NOMO-1 (cell line): ENCODE measurements around the gene APH1A.
A peak's percentile ranks its signal among the peaks of the same experiment; 100 is the strongest.
"Not testable (repeated sequence)": the region's sequence is repeated elsewhere in the genome, so short reads cannot be mapped to it uniquely, and the experiment has no call there.

ENCODE experiments used
- DNase-seq, 2 experiments: peaks; one replicate each; lab custom pipeline; 2025; ENCODE audit not compliant: unreplicated experiment in 2 of 2; lab: John Stamatoyannopoulos, UW

APH1A gene

GRCh38 chr1:150234566-150235293 lies 34.1 kb downstream of the APH1A start:
- peak; percentile 74 to 82 for DNase-seq

GRCh38 chr1:150234309-150234565 lies 34.6 kb downstream of the APH1A start:
- peak in 1 of 2 experiments; percentile 46 for DNase-seq

GRCh38 chr1:150233359-150234308 lies 35.2 kb downstream of the APH1A start:
- DNase-seq: peak; percentile 68 to 70

DNA sequence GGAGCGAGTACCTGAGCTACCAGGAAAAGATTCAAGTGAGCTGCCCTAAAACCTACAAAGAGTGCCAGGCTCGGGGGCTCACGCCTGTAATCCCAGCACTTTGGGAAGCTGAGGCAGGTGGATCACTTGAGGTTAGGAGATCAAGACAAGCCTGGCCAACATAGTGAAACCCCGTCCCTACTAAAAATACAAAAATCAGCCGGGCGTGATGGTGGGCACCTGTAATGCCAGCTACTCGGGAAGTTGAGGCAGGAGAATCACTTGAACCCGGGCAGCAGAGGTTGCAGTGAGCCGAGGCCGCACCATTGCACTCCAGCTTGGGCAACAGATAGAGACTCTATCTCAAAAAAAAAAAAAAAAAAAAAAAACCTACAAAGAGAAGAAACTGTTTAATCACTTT lies 35.9 kb downstream of the APH1A start:
- DNase-seq: not testable (repeated sequence)

DNA sequence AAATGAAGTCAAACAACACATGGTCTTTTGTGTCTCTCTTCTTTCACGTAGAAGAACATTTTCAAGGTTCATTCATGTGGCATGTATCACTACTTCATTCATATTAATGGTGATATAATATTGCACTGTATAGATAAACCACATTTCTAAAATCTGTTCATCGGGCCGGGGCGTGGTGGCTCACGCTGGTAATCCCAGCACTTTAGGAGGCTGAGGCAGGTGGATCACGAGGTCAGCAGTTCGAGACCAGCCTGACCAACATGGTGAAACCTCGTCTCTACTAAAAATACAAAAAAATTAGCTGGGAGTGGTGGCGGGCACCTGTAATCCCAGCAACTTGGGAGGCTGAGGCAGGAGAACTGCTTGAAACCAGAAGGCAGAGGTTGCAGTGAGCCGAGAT lies 40.6 kb downstream of the APH1A start:
- DNase-seq: not testable (repeated sequence)

DNA sequence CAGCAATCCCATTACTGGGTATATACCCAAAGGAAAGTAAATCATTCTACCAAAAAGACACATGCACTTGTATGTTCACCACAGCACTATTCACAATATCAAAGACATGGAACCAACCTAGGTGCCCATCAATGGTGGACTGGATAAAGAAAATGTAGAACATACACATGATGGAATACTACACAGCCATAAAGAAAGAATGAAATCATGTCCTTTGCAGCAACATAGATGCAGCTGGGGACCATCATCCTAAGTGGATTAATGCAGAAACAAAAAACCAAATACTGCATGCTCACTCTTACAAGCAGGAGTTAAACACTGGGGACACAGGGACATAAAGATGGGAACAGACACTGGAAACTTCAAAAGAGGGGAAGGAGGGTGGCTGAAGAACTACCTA lies 41.6 kb downstream of the APH1A start:
- no peak for DNase-seq

GRCh38 chr1:150226486-150226885 lies 42.3 kb downstream of the APH1A start:
- no peak for DNase-seq

GRCh38 chr1:150225546-150225945 lies 43.3 kb downstream of the APH1A start:
- DNase-seq: no peak

GRCh38 chr1:150224983-150225382 lies 43.8 kb downstream of the APH1A start:
- no peak for DNase-seq

GRCh38 chr1:150221552-150221951 lies 47.3 kb downstream of the APH1A start:
- DNase-seq: peak in 1 of 2 experiments; percentile 15

DNA sequence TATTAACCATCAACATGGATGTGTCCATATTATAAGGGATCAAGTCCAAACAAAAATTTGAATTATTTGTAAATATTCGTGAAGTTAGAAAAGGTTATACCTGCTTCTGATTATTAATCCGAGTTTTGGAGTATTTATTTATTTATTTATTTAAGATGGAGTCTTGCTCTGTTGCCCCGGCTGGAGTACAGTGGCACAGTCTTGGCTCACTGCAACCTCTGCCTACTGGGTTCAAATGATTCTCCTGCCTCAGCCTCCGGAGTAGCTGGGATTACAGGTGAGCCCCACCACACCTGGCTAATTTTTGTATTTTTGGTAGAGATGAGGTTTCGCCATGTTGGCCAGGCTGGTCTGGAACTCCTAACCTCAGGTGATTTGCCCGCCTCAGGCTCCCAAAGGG lies 53.0 kb downstream of the APH1A start:
- not testable (repeated sequence) for DNase-seq
